Melanocyte of skin (primary cell): ENCODE results near the gene AKAP10. TPM values are rescaled to one million over a fixed set of nuclear protein-coding genes. Genes with fewer than 3 reads are reported as not detected.

Experiments
- small RNA-seq, 2 donors: library from RNA; depleted of rRNA; stranded (forward); fragments of <200 nt; gene quantifications; one replicate each; pipeline ENCODE3, GENCODE V24; 2012
- total RNA-seq, 2 donors: library from RNA; depleted of rRNA; stranded (reverse); fragments of >200 nt; gene quantifications; 2 replicates each; pipeline ENCODE4 v1.2.3, GENCODE V29; 2012

AKAP10 gene, protein sequence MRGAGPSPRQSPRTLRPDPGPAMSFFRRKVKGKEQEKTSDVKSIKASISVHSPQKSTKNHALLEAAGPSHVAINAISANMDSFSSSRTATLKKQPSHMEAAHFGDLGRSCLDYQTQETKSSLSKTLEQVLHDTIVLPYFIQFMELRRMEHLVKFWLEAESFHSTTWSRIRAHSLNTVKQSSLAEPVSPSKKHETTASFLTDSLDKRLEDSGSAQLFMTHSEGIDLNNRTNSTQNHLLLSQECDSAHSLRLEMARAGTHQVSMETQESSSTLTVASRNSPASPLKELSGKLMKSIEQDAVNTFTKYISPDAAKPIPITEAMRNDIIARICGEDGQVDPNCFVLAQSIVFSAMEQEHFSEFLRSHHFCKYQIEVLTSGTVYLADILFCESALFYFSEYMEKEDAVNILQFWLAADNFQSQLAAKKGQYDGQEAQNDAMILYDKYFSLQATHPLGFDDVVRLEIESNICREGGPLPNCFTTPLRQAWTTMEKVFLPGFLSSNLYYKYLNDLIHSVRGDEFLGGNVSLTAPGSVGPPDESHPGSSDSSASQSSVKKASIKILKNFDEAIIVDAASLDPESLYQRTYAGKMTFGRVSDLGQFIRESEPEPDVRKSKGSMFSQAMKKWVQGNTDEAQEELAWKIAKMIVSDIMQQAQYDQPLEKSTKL
- 10 to 100 TPM; 23.4 to 32.0 TPM for total RNA-seq

DNA sequence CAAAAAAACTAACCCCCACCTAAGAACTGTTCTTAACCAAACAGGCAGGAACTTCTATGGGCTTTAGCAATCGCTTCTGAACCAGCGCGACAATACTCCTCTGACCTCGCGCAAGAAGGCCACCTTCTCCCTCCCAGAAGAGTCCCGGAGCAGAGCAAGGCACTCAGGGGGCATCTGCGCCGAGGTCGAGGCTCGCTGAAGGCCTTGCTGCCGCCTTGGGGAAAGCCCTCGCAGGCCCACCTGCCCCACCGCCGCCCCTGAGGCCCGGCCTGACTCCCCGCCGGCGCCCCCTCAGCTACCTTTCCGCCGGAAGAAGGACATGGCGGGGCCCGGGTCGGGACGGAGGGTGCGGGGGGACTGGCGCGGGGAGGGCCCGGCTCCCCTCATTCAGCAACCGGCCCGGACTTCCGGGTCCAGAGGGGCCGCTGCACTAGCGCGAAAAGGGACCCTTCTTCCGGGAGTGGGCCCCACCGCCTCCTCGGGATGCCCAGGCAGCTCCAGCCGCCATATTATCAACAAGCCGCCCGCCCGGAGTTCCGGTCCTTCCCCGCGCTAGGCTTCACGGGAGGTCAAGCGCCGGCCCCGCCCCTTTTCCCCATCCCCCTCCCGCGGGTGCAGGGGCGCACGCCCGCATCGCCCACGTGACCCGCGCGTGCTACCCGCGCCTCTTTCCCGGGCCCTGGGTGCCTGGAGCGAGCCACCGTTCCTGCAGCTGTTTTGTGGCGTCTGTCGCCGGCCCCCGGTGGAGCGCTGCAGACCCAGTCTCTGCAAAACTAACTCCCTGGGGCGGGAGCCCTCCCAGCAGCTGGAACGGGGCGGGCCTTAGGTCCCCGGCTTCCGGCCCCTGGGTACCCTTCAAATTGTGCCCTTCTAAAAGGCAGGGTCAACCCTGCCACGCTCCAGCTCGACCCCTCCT lies at the start of gene AKAP10:
AKAP10 (minus strand) TSS at position 536 of the 916 bp plus-strand sequence; CDS start at position 387, 149 bp downstream.

DNA sequence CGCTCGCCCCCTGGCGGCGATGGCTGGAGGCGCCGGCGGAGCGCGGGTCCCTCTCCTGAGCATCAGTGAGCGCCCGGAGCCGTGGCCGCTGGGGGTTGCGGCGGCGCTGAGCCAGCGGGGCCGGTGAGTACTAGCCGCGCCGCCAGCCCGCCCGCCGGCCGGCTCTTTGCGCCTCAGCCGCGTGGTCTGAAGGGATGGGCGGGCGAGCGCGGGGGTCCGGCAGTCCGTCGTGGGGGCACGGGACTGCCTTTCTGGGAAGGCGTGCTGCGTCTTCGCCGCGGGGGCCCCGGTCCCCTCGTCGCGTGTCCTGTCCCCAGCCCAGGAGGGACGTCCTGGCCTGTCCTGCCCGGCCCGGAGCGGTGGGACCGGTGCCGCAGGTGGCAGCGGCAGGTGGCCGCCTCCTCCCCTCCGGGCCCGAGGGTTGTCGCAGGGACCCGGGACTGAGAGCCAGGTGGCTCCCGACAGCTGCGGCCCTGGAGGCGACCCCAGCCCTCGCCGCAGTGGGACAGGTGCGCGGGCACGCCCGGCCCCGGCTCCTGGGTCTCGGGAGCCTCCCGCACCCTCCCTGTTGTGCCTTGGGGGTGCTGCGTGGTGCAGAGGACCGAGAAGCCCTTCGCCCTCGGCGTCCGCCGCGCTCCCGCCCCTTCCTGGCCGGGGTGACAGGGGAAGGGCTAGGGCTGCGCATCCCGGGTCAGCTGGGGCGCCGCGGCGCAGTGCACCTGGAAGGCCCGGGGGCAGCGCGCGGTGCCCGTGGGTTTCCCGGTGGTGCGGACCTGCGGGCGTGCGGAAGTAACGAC lies 31.9 kb upstream of the AKAP10 start, which contains the start of gene SPECC1:
SPECC1 (plus strand) TSS at position 58 of the 797 bp plus-strand sequence. CDS start 87,293 bp downstream, outside the sequence.

DNA sequence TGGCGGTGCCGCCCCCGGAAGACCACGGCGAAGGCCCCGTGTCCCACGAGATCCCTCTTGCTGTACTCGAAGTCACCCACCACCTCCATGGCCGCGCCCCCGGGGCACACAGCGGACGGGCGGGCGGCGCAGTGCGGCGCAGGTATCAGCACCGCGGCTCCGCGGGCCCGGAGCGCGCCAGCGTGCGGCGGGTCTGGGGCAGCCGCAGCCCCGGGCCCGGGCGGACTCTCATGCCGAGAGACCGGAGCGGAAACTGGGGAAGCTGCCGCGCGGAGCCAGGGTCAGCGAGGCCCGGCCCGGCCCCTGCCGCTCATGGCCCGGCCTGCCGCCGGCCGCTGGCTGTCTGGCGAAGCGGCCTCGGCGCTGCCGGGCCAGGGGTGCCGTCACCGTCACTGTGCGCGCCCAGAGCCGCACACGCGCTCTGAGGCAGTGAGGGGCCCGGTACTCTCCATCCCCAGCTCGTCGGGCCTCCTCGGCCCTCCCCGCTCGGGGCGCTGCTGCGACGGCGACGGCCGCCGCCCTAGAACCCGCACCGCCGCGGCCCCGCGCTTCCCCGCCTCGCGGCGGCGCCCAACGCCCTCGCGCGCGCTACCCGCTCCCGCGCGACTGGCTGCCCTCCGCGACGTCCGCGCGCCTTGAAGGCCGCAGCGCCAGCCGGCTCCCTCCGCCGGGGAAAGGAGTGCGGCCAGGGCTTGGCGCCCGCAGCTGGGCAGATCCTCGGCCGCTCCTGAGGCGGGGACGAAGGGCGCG lies 110.1 kb downstream of the AKAP10 start, which contains the start of gene ULK2:
ULK2 (minus strand) TSS at position 608 of the 750 bp plus-strand sequence; CDS start at position 89, 519 bp downstream.

Small RNAs within 50 kb of the gene (small RNA-seq; reads per million reads assigned to genes)
- gene AC015726.2, result 0 reads per million in 2 donors

Other genes starting within 250 kb of the AKAP10 start
- gene ALDH3A1, start 229.5 kb downstream of the AKAP10 start, total RNA-seq, result under 1 TPM; 0.34 to 0.67 TPM
- 10 to 100 TPM; 15.7 to 33.0 TPM for gene ULK2, start 109.9 kb downstream of the AKAP10 start, total RNA-seq
- 10 to 100 TPM; 20.6 to 27.5 TPM for gene SPECC1, start 31.5 kb upstream of the AKAP10 start, total RNA-seq